GM18873 (cell line): Measurements from ENCODE around the gene ADGRE1.
"Not testable (repeated sequence)": the region's sequence is repeated elsewhere in the genome, so short reads cannot be mapped to it uniquely, and the experiment has no call there.

Experiments
- ATAC-seq: cut with Tn5 transposase; IDR thresholded peaks from one replicate; pipeline ENCODE4 v1.9.1; 2021; ENCODE audit warnings: mild to moderate bottlenecking, moderate library complexity, moderate number of reproducible peaks; ENCODE audit not compliant: unreplicated experiment, low FRiP score

The ADGRE1 gene

GRCh38 chr19:6887316-6887715 lies at the start of gene ADGRE1:
Gene ADGRE1, plus strand, starts transcription at chr19:6887579. Its CDS starts 30 bp downstream, at chr19:6887609.
- ATAC-seq: no peak

- ATAC-seq: no peak
Measured at GRCh38 chr19:6838062-6838655, 49.2 kb upstream of the ADGRE1 start.

- ATAC-seq: no peak
Measured at GRCh38 chr19:6842871-6843607, 44.3 kb upstream of the ADGRE1 start.

GRCh38 chr19:6847828-6848200 lies 39.6 kb upstream of the ADGRE1 start:
- ATAC-seq: no peak

GRCh38 chr19:6848986-6849385 lies 38.4 kb upstream of the ADGRE1 start:
- ATAC-seq: no peak

GRCh38 chr19:6849876-6850275 lies 37.5 kb upstream of the ADGRE1 start:
- no peak for ATAC-seq

- no peak for ATAC-seq
Measured at GRCh38 chr19:6851359-6851758, 36.0 kb upstream of the ADGRE1 start.

GRCh38 chr19:6852001-6852400 lies 35.4 kb upstream of the ADGRE1 start:
- ATAC-seq: no peak

- ATAC-seq: no peak
Measured at GRCh38 chr19:6853868-6854267, 33.5 kb upstream of the ADGRE1 start.

GRCh38 chr19:6854758-6855157 lies 32.6 kb upstream of the ADGRE1 start:
- ATAC-seq: no peak

- no peak for ATAC-seq
Measured at GRCh38 chr19:6856749-6857372, 30.5 kb upstream of the ADGRE1 start.

GRCh38 chr19:6861683-6862286 lies 25.6 kb upstream of the ADGRE1 start:
- ATAC-seq: no peak

GRCh38 chr19:6862673-6863078 lies 24.7 kb upstream of the ADGRE1 start:
- peak; percentile 70 for ATAC-seq

GRCh38 chr19:6864325-6864940 lies 22.9 kb upstream of the ADGRE1 start:
- no peak for ATAC-seq

GRCh38 chr19:6865849-6866248 lies 21.5 kb upstream of the ADGRE1 start:
- no peak for ATAC-seq

- ATAC-seq: no peak
Measured at GRCh38 chr19:6866741-6867151, 20.6 kb upstream of the ADGRE1 start.

- ATAC-seq: no peak
Measured at GRCh38 chr19:6868351-6868750, 19.0 kb upstream of the ADGRE1 start.

- ATAC-seq: not testable (repeated sequence)
Measured at GRCh38 chr19:6869151-6869882, 18.1 kb upstream of the ADGRE1 start.

GRCh38 chr19:6873708-6874431 lies 13.5 kb upstream of the ADGRE1 start:
- ATAC-seq: no peak

GRCh38 chr19:6875218-6875617 lies 12.2 kb upstream of the ADGRE1 start:
- ATAC-seq: no peak
